Measurements from ENCODE around the gene ERICH4.
"Not testable (repeated sequence)": the region's sequence is repeated elsewhere in the genome, so short reads cannot be mapped to it uniquely, and the experiment has no call there.

The ERICH4 gene

DNA sequence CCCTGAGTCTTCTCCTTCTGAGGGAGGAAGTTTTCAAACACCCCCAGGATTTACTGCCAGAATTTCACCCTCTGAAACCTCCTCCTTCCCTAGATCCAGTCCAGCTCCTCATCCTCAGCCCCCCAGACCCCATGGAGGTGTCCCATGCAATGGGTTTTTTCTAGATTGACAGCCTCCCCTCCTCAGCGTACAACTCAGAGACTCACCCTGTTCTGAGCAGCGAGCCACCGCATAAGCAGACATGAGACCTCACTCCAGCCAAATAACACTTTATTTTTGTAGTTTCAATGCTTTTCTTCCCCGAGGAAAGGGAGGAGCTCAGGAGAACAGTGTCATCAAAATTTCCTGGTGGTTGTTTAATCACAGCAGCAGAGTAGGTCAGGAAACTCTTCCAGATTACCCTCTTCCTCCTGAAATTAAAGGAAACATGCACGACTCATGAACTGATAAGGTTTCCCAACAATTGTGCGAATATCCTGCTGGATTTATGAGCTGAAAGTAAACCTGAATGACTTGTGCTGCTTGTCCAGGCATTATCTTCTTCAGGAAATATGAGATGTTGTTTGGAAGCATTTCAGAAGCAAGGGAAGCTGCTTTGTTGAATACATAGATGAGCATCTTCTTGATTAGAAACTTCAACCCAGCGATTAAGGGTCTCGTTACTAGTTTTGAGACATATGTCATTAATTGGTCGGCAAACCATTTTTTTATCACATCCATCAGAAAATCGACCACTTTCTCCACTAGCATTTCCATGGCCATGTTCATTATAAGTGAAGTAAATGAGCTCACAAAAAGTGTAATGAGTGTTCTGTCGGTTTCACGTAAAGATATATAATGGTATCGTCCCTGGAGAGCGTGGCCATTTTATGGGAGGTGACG lies 36.2 kb downstream of the ERICH4 start:
- DNase-seq (ENCODE audit: low read depth): no peak

DNA sequence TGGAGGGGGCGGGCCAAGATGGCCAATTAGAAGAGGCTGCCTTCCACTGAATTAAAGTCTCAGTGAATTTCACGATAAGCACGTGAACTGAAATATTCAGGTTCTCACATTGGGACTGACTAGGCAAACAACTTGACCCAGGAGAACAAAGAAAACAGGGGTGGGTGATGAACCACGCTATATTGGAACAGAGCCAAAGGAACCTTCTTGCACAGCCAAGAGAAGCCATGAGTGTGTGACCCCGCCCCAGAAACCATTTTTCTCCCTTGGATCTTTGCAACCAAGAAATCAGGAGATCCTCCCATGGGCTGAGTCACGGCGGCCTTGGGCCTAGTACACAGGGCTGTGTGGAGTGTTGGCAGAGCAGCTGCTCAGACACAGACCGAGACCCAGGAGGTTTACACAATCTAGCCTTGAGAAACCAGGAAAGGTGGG lies 36.8 kb downstream of the ERICH4 start:
- no peak for DNase-seq (ENCODE audit: low read depth)

DNA sequence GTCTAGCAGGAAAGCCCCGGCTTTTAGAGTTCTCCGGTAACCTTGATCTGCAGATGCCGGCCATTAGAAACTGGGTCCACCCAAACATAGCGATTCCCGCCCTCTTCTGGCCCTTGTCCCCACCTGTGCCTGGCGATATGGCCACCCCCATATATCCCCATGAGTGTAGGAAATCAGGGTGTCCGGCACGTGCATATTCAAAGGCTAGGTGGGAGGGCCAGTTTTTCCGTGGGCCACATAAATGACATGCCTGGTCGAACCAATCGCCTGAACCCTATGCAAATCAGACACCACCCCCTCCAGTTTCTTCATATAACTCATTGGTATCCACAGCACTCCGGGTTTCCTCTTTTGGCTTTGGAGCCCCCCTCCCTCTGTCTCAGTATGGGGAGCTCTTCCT lies 37.4 kb downstream of the ERICH4 start:
- DNase-seq (ENCODE audit: low read depth): no peak

DNA sequence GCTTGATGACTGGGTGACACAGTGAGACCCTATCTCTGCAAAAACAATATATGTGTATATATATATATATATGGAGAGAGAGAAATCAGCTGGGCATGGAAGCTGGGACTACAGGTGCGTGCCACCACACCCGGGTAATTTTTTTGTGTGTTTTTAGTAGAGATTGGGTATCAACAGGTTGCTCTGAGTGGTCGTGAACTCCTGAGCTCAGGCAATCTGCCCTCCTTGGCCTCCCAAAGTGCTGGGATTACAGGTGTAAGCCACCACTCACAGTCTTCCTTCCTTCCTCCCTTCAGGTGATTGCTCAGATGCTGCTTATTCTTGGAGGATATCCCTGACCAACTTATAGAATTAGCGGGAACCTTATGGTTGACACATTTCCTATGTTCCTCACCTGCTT lies 41.9 kb downstream of the ERICH4 start:
- DNase-seq (ENCODE audit: low read depth): no peak

DNA sequence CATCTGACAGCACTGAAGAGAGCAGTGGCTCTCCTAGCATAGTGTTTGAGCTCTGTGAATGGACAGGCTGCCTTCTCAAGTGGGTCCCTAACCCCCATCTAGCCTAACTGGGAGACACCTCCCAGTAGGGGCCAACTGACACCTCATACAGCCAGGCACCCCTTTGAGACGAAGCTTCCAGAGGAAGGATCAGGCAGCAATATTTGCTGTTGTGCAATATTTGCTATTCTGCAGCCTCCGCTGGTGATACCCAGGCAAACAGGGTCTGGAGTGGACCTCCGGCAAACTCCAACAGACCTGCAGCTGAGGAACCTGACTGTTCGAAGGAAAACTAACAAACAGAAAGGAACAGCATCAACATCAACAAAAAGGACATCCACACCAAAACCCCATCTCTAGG lies 44.0 kb downstream of the ERICH4 start:
- not testable (repeated sequence) for DNase-seq (ENCODE audit: low read depth)

DNA sequence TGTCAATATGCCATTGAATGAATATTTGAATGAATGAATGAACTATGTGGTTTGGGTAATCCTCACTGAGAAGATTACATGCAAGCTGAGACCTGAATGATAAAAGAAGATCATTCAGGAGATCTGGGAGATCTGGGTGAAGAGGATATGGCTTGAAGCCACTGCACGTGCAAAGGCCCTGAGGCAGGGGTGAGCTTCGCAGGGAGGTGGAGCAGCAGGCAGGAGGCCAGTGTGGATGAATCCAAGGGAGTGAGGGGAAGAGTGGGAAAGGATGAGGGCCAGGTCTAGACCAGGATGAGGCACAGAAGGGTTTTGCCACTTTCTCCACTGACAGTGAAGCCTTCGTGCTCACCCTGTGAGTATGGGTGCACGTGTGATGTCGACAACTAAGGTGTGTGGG lies 49.9 kb downstream of the ERICH4 start:
- DNase-seq (ENCODE audit: low read depth): no peak
